ENCODE measurements around the gene MDH1B.
A peak's percentile ranks its signal among the peaks of the same experiment; 100 is the strongest.

The MDH1B gene

GRCh38 chr2:206693399-206694137 lies 71.6 kb downstream of the MDH1B start:
- peak; percentile 39 to 49 for DNase-seq

DNA sequence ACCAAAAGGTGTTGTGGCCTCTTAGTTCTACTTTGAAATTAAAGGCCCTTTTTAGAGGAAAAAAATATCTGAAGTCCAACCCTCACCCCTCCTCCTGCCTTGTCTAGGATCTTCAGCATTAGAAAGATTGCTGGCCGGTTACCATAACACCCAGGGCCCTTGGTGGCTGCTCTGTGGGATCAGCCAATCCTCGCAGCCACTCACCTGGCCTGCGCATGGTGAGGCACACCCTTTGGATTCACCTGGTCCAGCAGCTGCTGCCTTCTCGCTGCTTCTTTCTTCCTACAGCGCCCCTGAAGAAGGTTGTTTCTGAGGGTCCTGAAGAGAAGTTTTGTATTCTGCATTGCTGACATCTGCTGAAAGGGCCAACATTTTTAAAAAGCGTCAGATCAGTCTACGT lies 72.2 kb downstream of the MDH1B start:
- DNase-seq, result no peak

DNA sequence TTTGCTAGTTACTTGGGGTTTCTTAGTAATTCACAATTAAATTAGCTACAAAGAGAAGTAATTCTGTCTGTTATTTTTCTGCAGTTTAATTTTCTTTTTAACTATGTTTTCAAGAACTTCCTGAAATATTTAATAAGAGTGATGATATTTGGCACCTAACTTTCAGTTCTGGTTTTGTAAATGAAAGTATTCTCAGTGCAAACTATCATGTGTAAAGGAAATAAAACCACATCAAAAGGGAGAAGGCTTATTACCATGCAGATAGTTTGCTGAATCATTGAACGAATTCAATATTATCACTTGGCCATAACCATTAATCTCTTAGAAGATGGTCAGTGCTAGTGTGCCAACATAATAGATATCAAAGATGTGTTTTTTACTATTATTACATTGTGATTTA lies 76.1 kb downstream of the MDH1B start:
- DNase-seq, result no peak

- DNase-seq, result no peak
Observed at GRCh38 chr2:206688453-206688852, 76.7 kb downstream of the MDH1B start.

Data from stimulated activated CD4-positive, alpha-beta T cell treated with anti-CD3 and anti-CD28 coated beads, Interleukin-2, amount 100 ng/mL, for 48 hours (primary cell).